Stimulated activated memory B cell treated with anti-CD40 and anti-IgM and Interleukin-4, amounts not matched to agents 10 μg/mL and 1 μg/mL and 100 μg/mL, for 72 hours (primary cell): Measurements from ENCODE around the gene HP.
"Not testable (repeated sequence)": the region's sequence is repeated elsewhere in the genome, so short reads cannot be mapped to it uniquely, and the experiment has no call there.

Source experiments
- ATAC-seq: fragments of 150-1000 bp; cut with Tn5 transposase; 2 replicates; pipeline ENCODE4 v1.10.0; 2021
- H3K27ac Mint-ChIP-seq: one replicate; pipeline ENCODE4 v1.8.0; 2022; ENCODE audit warnings: mild to moderate bottlenecking, mixed read lengths
- H3K27me3 Mint-ChIP-seq: one replicate; pipeline ENCODE4 v1.8.0; 2022; ENCODE audit warnings: mixed read lengths
- H3K36me3 Mint-ChIP-seq: one replicate; pipeline ENCODE4 v1.8.0; 2022; ENCODE audit warnings: mixed read lengths
- H3K4me1 Mint-ChIP-seq: one replicate; pipeline ENCODE4 v1.8.0; 2022; ENCODE audit warnings: mixed read lengths
- H3K4me3 Mint-ChIP-seq: one replicate; pipeline ENCODE4 v1.8.0; 2022; ENCODE audit warnings: mild to moderate bottlenecking, moderate library complexity, mixed read lengths
- H3K9me3 Mint-ChIP-seq: one replicate; pipeline ENCODE4 v1.8.0; 2022; ENCODE audit warnings: mixed read lengths

The HP gene

GRCh38 chr16:72059060-72059459 lies 4.8 kb downstream of the HP start:
- not testable (repeated sequence) for H3K27me3 Mint-ChIP-seq, H3K4me1 Mint-ChIP-seq, ATAC-seq, H3K9me3 Mint-ChIP-seq, H3K4me3 Mint-ChIP-seq, H3K27ac Mint-ChIP-seq
- peaks cover 17% of the 10 kb centered on the region for H3K36me3 Mint-ChIP-seq

DNA sequence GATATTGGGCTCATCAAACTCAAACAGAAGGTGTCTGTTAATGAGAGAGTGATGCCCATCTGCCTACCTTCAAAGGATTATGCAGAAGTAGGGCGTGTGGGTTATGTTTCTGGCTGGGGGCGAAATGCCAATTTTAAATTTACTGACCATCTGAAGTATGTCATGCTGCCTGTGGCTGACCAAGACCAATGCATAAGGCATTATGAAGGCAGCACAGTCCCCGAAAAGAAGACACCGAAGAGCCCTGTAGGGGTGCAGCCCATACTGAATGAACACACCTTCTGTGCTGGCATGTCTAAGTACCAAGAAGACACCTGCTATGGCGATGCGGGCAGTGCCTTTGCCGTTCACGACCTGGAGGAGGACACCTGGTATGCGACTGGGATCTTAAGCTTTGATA lies 6.1 kb downstream of the HP start:
- no peak for ATAC-seq
- no peak overlapping the region for H3K4me3 Mint-ChIP-seq
- H3K27me3 Mint-ChIP-seq, result no peaks in the 10 kb centered on the region
- peaks cover 23% of the 10 kb centered on the region for H3K36me3 Mint-ChIP-seq
- no peak overlapping the region for H3K27ac Mint-ChIP-seq
- H3K9me3 Mint-ChIP-seq, result no peaks in the 10 kb centered on the region
- H3K4me1 Mint-ChIP-seq, result no peaks in the 10 kb centered on the region

DNA sequence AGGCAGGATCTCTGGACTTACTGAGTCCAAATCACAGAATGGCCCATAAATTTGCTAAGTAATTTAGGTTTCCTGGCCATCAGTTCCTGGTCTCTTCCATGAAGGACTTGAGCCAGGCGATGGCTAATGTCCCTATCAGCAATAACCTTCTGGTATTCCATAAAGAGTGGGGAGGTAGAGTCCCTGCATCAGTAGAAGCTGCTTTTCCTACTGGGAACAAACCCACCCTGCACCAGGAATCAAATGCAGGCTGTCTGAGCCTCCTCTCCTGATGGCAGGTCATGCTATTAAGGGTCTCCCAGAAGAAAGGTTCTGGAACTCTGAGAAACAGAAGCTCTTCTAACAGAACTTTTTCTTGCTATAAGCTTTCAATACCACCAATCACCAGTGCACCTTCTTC lies 7.3 kb downstream of the HP start:
- Mint-ChIP-seq H3K4me3 (no peak overlapping the region), H3K27ac (no peak overlapping the region), H3K36me3 (peaks cover 23% of the 10 kb centered on the region), H3K27me3 (no peaks in the 10 kb centered on the region), H3K4me1 (peaks cover under 1% of the 10 kb centered on the region), H3K9me3 (no peaks in the 10 kb centered on the region)
- ATAC-seq, result no peak

- H3K27ac Mint-ChIP-seq, result no peak overlapping the region
- no peak overlapping the region for H3K4me3 Mint-ChIP-seq
- H3K4me1 Mint-ChIP-seq, result peaks cover 4% of the 10 kb centered on the region
- ATAC-seq, result no peak
- H3K9me3 Mint-ChIP-seq, result no peaks in the 10 kb centered on the region
- no peaks in the 10 kb centered on the region for H3K27me3 Mint-ChIP-seq
- peaks cover 17% of the 10 kb centered on the region for H3K36me3 Mint-ChIP-seq
Observed at GRCh38 chr16:72064361-72064894, 10.1 kb downstream of the HP start.

GRCh38 chr16:72066747-72067146 lies 12.4 kb downstream of the HP start:
- Mint-ChIP-seq H3K4me1 (peaks cover 4% of the 10 kb centered on the region), H3K27me3 (no peaks in the 10 kb centered on the region), H3K27ac (no peak overlapping the region), H3K9me3 (no peaks in the 10 kb centered on the region), H3K36me3 (peaks cover 16% of the 10 kb centered on the region), H3K4me3 (no peak overlapping the region)
- no peak for ATAC-seq

GRCh38 chr16:72068930-72069329 lies 14.6 kb downstream of the HP start:
- Mint-ChIP-seq H3K4me1 (peaks cover 4% of the 10 kb centered on the region), H3K27me3 (no peaks in the 10 kb centered on the region), H3K27ac (no peak overlapping the region), H3K9me3 (no peaks in the 10 kb centered on the region), H3K36me3 (peaks cover 6% of the 10 kb centered on the region), H3K4me3 (no peak overlapping the region)
- no peak for ATAC-seq

DNA sequence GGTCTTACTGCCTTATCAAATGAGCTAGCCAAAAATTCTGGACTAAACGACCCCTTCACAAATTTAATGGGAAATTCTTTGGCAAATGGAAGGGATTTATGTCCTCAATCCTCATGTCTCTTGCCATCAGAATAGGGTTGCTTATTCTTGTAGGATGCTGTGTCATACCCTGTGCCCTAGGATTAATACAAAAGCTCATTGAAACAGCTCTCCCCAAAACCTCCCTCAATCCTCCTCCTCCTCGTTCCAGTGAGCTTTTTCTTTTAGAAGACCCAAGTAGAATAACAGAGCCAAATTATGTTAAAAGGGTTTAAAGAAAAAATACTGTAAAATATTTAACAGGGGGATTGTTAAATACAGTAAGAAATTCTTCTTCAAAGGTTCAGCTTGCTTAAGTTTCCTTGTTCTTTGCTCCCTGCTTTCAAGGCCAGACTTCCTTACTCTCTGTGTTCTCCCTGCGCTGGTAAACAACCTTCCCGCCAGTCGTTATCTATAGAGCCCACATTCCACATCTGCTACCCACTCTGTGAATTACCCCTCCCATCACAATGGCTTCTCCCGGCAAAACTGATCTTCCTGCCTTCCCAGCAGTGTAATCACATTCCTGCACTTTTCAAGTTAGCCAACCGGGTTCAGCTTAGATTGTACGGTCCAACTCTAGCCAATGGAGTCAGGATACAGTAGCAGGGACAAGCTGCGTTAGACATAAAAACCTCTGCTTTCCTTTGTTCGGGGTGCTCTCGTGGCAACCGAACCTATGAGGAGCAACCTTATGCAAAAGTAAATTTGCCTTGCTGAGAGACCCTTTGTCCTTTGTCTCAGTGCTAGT lies 18.4 kb downstream of the HP start:
- Mint-ChIP-seq H3K36me3 (peaks cover under 1% of the 10 kb centered on the region), H3K27me3 (no peaks in the 10 kb centered on the region), H3K4me1 (no peaks in the 10 kb centered on the region), H3K27ac (no peak overlapping the region), H3K9me3 (no peaks in the 10 kb centered on the region), H3K4me3 (no peak overlapping the region)
- ATAC-seq, result no peak

- Mint-ChIP-seq H3K27me3 (no peaks in the 10 kb centered on the region), H3K36me3 (peaks cover 9% of the 10 kb centered on the region), H3K27ac (no peak overlapping the region), H3K9me3 (no peaks in the 10 kb centered on the region), H3K4me1 (no peaks in the 10 kb centered on the region), H3K4me3 (no peak overlapping the region)
- ATAC-seq, result no peak
Observed at GRCh38 chr16:72073560-72074230, 19.4 kb downstream of the HP start.

- not testable (repeated sequence) for H3K27me3 Mint-ChIP-seq, H3K4me1 Mint-ChIP-seq, H3K36me3 Mint-ChIP-seq, H3K27ac Mint-ChIP-seq, ATAC-seq, H3K4me3 Mint-ChIP-seq, H3K9me3 Mint-ChIP-seq
Observed at GRCh38 chr16:72075067-72075466, 20.8 kb downstream of the HP start.

DNA sequence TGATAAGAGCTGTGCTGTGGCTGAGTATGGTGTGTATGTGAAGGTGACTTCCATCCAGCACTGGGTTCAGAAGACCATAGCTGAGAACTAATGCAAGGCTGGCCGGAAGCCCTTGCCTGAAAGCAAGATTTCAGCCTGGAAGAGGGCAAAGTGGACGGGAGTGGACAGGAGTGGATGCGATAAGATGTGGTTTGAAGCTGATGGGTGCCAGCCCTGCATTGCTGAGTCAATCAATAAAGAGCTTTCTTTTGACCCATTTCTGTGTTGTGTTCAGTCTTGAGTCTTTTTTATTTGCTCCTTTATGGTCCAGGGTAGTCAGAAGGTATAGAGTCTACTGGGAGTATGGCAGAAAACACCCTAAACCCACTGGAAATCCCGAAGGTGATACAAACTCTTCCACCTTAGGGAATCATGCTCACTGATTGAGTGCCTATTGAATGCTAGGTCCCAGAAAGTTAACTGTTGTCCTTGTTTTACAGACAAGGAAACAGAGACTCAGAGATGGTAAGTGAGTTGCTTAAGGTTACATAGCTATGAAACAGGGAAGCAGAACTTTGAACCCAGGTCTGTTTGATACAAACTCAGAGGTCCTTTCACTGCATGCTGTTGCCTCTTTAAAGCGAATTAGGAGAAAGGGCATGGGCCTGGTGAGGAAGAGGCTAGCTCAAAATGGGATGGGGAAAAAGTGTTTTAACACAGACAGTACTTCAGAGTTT lies 22.8 kb downstream of the HP start:
- H3K27ac Mint-ChIP-seq, H3K4me3 Mint-ChIP-seq, H3K27me3 Mint-ChIP-seq, ATAC-seq, H3K9me3 Mint-ChIP-seq, H3K4me1 Mint-ChIP-seq: not testable (repeated sequence)
- peaks cover 14% of the 10 kb centered on the region for H3K36me3 Mint-ChIP-seq

DNA sequence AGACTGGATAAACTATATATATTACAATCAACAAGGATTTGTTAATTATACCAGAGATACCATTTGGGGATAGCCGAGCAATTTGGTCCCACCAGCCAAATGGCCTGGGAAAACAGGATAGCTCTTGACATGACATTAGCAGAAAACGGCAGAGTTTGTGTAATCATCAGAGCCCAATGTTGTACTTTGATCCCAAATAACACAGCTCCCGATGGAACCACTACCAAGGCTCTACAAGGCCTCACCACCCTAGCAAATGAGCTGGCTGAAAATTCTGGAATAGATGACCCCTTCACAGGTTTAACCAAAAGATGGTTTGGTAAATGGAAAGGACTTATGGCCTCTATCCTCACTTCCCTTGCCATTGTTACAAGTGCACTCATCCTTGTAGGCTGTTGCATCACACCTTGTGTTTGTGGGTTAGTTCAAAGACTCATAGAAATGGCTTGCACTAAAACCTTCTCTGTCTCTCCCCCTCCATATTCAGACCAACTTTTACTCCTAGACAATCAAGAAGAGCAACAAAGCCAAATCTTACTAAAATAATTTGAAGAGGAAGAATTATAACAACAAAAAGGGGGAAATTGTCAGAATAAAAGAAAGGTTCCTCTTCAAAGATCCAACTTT lies 29.6 kb downstream of the HP start:
- no peak overlapping the region for H3K27ac Mint-ChIP-seq
- peaks cover 34% of the 10 kb centered on the region for H3K36me3 Mint-ChIP-seq
- no peak overlapping the region for H3K4me3 Mint-ChIP-seq
- no peaks in the 10 kb centered on the region for H3K9me3 Mint-ChIP-seq
- no peak for ATAC-seq
- H3K27me3 Mint-ChIP-seq, result no peaks in the 10 kb centered on the region
- H3K4me1 Mint-ChIP-seq, result peaks cover 6% of the 10 kb centered on the region

DNA sequence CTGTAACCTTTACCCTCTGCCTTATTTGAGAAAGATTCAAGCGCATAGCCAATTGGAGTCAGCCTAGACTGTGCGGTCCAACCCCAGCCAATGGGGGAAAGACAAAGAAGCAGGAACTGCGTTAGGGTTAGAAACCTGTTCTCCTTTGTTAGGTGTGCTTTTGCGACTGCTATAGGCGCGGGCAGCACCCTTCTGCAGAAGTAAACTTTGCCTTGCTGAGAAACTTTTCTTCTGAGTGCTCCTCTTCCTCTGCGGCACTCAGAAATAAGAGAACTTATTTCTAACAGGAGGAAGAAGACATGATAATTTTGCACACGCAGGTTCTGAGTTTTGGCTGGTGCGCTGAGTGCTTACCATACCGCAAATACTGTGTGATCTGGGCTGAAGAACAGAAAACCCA lies 30.1 kb downstream of the HP start:
- ATAC-seq, result no peak
- Mint-ChIP-seq H3K4me3 (no peak overlapping the region), H3K27ac (no peak overlapping the region), H3K36me3 (peaks cover 40% of the 10 kb centered on the region), H3K9me3 (no peaks in the 10 kb centered on the region), H3K4me1 (peaks cover 6% of the 10 kb centered on the region), H3K27me3 (no peaks in the 10 kb centered on the region)

DNA sequence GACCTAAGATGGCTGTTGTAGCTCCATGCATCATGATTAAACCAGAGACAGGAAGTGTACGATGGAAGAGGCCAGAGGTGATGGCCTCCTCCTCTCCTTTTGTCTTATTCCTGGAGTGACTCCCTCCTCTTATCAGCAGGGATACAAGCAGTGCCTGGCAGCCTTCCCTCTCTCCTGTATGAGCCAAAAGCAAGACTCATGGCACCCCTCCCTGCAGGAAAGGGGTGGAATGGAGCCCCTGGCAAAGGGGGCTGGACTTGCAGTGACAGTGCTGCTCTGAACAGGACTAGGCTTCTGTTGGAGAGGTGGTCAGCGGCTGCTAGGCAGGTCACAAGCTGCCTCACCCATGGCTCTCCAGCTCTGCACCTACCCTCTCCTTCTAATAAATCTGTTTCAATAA lies 30.7 kb downstream of the HP start:
- Mint-ChIP-seq H3K4me1 (peaks cover 6% of the 10 kb centered on the region), H3K27ac (no peak overlapping the region), H3K4me3 (no peak overlapping the region), H3K27me3 (no peaks in the 10 kb centered on the region), H3K36me3 (peaks cover 45% of the 10 kb centered on the region), H3K9me3 (no peaks in the 10 kb centered on the region)
- no peak for ATAC-seq

DNA sequence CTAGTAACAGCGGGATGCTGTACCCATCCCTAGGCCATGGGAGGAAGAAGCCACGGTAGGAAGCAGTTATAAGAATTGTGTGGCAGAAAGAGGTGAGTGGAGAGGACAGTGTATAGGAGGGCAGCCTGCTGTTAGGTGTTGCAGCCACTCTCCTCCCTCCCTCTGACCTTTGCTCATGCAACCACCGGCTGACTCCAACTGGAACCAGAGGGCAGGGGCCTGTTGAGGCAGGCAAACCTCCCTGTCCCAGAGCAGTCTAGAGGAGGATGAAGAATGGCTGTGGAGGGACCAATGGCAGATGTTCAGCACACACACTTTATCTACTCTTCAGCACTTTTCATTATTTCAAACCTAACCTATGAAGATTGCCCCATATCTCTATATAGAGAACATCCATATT lies 36.9 kb downstream of the HP start:
- H3K4me1 Mint-ChIP-seq, result peaks cover 52% of the 10 kb centered on the region
- no peaks in the 10 kb centered on the region for H3K27me3 Mint-ChIP-seq
- no peaks in the 10 kb centered on the region for H3K9me3 Mint-ChIP-seq
- H3K4me3 Mint-ChIP-seq, result no peak overlapping the region
- H3K36me3 Mint-ChIP-seq, result peaks cover 32% of the 10 kb centered on the region
- no peak overlapping the region for H3K27ac Mint-ChIP-seq
- no peak for ATAC-seq

GRCh38 chr16:72092832-72093447 lies 38.6 kb downstream of the HP start:
- H3K4me1 Mint-ChIP-seq, result peaks cover 60% of the 10 kb centered on the region
- peak; percentile 60 for ATAC-seq
- H3K36me3 Mint-ChIP-seq, result peaks cover 45% of the 10 kb centered on the region

More at GRCh38 chr16:72092832-72093447, 38.6 kb downstream of the HP start:
- Mint-ChIP-seq H3K27me3 (no peaks in the 10 kb centered on the region), H3K4me3 (peak overlapping the region; percentile 96), H3K9me3 (no peaks in the 10 kb centered on the region), H3K27ac (peak overlapping the region; percentile 94)
